Activated CD4-positive, alpha-beta T cell treated with anti-CD3 and anti-CD28 coated beads, Interleukin-2, amount 50 U/mL, for 24 hours (primary cell): ENCODE data around the gene NEUROD2.

Source experiments
- DNase-seq, 2 donors: peaks; one replicate each; pipeline ENCODE4 v3.0.0-alpha.2; 2020; ENCODE audit warnings: low read depth in 1 of 2, low spot score in 1 of 2

NEUROD2 gene

DNA sequence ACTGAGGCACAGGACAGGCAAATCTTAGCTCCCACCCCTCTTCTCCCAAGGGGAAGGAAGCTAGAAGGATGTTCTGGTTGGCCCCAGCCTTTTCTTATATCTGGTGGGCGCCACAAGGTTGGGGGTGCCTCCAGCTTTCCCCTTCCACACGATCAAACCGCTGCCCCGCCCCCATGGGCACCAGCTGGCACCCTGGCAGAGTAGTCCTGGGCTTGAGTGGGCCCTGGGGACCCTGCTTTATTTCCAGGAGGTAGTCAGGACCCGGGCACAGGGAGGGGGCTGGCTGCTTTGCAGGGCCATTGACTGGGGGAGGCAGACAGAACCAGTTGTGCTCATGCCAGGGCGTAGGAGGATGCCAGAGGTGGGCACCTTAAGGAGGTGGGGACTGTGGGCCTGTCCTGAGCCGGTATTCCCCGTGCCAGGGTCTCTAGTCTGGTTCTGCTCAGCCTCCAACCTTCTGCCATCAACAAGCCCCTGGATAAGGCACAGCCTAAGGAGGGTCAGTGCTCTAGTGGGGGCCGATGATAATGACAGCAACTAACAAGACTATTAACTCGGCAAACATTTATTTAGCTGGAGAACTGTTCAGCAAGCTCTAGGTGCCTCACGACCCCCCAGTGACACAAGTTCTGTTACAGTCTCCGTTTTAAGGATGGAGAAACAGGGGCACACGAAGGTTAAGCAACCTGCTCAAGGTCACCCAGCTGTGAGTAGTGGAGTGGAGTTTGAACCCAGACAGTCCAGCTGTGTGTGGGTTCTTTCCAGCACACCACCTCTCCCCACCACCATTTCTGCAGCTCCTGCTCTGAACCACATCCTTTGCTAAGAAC, 11.5 kb upstream of the NEUROD2 start:
- DNase-seq = no peak

DNA sequence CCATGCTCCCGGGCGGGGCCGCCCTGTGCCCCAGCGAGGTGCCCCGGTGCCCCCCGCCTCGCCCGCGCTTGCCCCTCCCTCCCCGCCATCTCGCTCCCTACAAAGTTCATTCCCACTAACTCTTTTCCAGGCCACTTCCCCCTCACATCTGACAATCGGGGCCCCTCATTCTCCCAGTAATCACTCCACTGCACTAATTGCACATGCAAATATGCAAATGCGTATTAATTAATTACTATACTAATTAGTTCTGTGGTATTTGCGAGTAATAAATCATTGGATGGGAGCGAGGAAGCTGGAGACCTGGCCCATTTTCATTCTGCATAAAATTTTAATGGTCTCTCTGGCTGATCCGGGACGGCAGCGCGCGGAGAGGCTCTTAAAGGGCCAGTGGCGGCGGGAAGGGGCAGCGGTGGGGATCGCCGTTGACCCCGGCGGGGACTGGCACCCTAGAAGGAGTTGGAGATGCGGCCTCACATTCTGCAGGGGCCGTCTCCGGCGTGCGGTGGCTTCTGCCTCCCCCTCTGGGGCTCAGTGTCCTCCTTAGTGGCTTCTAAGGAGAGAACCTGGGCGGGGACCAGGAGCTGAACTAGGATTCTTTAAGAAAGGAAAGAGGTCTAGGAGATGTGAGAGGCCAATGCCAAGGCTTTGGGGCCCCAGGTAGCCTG, 10.7 kb upstream of the NEUROD2 start:
- DNase-seq = no peak

DNA sequence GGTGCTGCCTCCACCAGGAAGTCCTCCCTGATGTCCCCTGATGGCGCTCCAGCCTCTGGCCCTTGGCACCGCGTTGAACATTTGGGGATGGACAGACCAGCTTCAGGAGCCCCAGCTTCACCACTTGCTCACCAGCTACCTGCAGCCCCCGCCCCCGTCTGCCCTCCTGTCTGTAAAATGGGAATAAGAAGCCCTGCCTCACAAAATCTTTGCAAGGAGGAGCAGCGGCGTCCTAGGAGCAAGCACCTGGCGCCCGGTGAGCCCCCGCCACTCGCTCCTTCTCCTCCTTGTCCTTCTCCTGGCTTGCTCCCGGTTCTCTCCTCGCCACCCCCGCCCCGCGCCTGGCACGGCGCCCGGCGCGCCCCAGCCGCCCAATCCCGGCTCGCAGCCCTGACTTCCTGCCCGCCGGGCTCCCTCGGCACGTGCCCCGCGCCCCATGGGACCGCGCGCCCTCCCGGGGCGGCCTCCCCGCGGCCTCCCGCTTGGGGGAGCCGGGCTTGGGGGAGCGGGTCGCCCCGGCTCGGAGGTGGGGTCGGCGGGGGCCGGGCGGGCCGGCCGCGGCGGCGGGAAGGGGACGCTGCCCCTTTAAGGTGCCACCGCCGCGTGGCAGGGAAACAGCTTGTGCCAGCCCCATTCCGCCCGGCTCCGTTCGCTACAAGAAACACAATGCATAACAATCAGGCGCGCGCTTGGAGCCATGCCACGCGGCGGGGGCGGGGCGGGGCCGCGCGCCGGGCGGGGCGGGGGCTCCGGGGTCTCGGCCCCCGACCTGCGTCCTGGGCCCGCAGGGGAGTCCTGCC, 9.9 kb upstream of the NEUROD2 start:
- peak; percentile 24 to 46 for DNase-seq

DNA sequence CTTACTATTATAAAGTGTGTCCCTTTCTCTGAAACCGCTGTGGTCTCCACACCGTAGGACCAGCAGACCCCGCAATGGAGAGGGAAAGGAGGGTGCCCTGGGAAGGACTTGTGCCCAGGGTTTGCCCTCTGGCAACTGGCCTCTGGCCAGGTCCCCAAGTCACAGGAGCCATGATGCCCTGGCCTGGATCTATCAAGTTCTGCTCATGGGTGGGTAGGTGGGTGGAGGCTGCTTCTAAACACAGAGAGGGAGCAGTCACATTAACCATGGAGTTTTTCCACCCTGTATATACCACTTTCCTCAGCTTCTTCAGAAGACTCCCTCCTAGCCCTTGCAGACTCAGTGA, 9.4 kb upstream of the NEUROD2 start:
- no peak for DNase-seq

DNA sequence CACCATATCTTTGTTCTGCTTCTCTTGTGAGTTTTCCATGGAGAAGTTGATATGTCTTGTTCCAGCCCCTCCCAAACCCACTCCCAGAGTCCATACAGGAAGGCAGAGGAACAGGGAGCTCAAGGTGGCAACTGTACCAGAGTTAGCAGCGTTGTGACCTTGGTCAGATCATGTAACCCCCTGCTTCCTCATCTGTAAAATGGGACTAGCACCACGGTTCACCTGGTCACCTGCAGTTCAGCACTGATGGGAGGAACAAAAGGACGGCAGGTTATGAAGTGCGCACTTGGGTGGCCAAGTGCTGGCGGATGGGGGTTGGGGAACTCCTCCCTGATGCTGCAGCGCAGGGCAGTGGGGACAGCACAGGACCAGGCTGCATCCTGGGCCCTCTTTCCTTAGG, 7.7 kb upstream of the NEUROD2 start:
- DNase-seq = no peak

DNA sequence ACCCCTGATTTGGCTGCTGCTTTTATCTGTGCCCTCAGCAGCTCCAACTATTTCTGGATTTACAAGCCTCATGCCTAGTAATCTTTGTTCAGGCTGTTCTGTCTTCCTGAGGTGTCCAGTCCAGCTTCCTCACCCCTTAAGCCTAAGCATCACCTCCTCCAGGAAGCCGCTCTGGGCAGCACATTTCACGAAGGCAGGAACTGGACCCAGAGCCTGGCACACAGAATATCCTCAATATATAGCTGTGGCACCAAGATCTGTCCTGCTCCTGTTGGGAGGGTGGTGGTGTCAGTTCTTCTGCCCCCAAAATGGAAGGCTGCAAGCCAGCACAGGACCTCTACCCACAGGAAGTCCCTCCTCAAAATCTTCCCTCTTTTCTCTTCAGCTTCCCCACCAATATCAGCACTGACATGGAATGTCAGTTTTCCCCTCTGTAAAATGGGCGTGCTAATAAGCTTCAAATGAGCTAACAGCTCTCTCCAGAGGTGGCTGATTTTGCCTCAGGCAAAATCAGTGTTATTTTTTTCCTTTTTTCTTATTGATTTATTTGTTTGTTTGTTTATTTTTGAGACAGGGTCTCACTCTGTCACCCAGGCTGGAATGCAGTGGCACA, 6.9 kb upstream of the NEUROD2 start:
- DNase-seq = no peak

DNA sequence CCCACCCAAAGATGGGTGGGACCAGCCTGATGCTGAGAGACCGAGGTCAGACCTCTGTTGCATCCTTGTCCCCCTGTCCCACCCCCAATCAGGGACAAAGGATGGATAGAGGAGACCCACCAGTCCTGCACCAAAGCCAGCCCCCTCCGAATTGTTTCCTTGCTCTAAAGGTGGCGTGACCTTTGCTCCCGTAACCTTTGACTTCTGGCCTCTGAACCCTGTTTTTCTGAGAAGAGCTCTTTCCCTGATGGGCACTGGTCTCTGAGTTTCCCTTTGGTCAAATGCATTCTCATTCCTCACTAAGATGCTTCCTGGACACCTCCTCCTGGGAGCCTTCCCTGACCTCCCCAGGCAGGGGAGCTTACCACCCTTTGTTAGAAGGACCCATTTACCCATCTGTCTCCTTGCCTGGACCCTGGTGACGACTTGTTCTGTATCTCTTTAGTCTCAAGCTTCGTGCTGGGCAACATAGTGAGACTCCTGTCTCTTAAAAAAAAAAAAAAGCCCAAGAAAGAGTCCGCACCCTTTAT, 5.3 kb upstream of the NEUROD2 start:
- DNase-seq = no peak

DNA sequence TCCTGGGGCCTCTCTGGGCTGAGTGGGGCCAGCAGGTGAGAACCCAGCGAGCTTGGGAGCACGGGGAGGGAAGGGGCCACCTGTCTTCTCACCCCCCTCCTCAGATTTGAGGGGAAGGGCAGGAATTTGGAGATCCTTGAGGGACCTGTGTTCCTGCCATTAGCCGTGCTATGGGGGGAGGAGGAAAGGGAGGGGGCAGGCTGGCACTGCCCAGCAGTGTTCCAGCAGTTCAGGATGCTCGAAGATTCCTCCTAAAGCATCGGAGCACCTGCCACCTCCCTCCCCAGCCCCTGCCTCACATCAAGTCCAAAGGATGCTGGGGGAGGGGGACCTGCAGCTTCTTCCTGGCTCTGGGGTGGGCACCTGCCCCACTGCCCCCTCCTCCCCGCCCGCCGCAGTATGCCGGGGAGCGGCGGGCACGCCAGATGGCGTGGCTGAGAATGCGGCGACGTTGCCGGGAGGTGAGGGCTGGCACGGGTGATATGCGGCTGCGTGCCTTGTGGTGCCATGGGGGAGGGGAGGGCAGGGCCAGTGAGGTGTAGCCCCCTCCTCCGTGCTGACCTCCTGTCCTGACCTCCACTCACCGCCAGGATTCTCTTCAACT, 4.7 kb upstream of the NEUROD2 start:
- DNase-seq = no peak

DNA sequence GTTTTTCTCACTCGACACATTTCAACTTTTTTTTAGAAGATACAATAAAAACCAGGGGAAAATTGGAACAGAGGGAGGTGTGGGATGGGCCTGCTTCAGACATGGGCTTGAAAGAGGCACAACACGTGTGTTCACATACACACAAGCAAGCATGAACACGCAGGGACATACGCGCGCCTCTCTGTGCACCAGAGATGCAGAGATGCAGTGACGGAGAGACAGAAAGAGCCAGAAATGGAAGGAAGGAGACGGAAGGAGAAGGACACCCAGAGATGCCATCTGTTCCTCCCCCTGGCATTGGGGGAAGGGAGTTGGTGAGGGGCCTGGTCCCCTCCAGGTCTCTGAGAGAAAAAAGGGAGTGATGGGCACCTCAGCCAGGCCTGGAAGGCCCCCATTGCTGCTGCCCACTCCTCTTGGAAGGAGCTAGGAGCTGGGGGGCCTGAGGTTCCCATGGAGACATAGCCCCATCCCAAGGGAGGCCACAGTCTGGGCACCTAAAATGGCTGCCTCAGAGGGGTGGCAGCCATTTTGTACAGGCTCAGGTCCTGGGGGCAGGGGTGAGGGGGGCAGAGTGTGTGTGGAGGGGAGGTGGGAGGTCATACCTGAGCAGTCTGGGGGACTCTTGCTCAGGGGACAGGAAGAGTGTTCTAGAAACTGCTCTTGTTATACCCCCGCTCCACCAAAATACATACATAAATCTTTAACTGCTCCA, 3.8 kb upstream of the NEUROD2 start:
- no peak for DNase-seq

DNA sequence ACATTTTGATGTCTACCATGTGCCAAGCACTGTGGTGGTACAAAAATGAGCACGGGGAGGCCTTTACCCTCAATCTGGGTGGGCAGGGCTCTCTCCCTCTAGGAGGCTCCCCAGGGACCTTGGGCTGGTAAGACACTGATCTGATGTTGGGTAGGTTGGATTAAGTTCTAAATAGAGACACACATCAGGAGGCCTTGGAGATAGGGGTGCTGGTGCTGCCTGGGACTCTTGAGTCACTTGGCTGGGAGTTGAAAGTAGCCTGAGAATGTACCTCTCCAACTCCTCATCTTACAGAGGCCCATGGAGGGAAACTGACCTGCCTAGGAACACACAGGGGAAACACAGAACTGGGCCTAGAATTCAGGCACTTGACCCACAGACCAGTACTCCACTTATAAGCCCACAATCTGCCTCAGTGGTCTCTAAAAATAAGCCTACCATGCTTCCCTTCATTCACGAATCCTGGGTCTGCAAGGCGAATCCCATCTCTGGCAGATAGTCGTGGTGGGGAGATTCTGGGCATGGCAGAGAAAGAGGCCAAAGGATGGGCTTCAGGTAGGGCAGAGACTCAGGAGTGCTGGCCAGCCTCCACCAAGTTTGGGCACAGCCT, 1.8 kb upstream of the NEUROD2 start:
- DNase-seq = no peak

DNA sequence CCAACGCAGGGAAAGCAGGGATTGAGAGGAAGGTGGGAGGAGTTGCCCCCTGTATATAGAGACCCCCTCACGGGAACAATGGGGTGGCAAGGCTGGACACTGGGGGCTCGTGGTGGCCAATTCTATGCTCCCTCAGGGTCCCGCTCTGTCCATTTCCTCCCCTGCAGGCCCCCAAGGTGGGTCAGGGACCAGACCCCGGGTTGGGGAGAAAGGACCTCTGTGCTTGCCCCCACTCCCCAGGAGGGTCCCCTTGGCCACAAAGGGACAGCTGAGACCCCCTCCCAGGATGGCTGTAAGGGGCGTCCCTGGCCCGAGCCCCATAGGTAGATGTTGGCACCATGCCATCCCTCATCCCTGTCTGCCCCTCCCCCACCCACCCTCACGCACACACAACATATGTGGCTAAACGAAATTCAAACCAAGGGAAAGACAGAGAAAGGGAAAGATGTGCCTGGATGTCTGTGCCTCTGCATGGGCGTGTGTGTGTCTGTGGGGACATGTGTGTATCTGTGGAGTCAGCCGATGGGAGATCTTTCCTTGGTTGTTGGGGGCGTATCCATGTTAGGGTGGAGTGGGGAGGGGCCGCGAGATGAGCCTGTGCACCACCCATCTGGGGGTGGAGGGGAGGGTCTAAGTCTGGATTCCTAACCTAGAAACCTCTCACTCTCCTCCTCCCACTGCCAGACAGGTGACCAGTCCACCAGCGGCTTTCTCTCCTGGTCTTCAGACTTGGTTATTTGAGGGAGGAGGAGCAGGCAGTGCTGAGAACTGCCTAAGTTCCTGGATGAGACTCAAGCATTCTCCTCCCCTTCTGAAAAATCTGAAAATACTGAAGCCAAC, 642 bp upstream of the NEUROD2 start:
- DNase-seq = no peak

DNA sequence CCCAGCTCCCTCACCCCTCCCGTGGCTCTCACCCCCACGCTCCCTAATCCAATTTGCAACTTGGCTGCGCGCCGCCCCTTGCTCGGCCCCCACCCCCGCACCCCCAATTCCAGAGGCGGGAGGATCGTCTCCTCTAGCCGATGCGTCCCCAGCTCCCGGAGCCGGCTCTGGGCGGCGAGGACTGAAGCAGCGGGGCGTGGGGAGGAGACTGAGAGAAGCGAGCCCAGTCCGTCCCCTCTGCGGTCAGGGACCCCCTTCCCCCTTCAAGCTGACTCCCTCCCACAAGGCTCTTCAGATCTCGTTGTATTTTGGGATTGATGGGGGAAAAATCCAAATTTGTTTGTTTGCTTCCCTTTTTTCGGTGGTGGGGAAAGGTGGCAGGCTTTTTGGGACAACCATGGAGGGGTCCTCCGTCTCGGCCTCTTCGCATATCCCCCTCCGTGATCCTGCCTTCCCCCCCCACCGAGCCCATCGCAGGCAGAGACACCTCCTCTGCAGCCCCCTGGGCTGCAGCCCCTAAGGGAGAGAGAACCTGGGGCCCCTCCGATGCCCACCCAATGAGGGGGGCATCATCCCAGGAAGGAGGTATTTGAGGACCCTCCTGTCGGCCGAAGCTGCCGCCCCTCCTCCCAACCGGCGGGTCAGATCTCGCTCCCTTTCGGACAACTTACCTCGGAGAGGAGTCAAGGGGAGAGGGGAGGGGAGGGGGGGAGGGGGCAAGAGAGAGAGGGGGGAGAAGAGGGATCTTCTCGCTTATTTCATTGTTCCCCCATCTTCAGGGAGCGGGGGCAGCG, 466 bp downstream of the NEUROD2 start:
- DNase-seq = no peak

DNA sequence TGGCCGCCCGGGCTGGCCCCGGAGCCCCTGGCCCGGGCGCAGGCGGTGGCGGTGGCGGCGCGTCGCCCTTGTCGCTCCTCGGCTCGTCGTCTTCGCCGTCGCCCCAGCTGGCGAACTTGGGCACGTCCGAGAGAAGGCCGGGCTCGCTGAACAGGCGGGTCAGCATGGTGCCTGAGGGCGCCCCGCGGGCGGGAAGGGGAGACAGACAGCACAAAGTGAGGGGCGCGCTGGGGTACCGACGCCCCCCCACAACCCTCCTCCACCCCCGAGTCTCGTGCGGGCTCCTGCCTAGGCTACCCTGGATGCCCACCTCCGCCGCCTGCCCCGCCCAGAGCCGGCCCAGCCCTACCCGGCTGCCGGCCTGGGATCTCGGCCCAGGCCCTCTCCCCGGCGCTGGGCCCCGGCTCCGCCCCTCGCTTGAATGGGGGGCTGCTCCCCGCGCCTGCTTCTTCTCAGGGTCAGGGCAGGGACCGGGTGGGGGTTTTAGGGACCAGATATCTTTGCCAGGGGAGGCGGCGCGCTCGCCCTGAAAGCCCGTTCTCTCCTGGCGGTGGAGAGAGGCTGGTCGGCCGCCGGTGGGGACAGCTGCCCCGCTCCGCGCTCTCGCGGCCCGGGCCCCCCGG, 1.2 kb downstream of the NEUROD2 start:
- no peak for DNase-seq

DNA sequence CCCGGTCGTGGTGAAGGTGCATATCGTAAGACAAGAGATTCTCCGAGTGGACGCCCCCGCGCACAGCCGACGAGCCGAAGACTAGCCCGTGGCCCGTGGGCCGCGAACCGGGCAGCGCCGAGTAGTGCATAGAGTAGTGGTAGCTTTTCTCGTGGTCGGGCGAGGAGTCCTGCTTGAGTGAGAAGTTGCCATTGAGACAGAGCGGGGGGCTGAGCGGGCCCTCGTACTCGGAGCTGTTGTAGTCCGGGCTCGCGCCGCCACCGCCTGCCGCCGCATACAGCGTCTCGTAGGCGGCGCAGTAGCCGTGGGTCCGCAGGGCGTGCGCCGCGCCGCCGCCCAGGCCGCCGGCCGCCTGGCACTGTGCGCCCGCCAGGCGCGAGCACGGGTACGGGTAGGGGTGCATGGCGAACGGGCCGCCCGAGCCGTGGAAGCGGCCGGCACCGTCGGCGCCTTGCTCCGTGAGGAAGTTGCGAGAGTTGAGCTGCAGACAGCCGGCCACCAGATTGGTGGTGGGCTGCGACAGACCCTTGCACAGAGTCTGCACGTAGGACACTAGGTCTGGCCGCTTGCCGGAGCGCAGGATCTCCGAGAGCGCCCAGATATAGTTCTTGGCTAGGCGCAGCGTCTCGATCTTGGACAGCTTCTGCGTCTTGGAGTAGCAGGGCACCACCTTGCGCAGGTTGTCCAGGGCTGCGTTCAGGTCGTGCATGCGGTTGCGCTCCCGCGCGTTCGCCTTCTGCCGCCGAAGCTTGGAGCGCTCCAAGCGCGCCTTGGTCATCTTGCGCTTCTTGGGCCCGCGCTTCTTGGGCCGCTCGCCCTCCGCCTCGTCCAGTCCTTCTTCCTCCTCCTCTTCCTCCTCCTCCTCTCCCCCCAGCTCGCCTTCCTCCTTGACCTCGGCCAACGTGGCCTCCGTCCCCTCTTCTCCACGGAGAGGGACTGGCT, 2.0 kb downstream of the NEUROD2 start:
- no peak for DNase-seq

DNA sequence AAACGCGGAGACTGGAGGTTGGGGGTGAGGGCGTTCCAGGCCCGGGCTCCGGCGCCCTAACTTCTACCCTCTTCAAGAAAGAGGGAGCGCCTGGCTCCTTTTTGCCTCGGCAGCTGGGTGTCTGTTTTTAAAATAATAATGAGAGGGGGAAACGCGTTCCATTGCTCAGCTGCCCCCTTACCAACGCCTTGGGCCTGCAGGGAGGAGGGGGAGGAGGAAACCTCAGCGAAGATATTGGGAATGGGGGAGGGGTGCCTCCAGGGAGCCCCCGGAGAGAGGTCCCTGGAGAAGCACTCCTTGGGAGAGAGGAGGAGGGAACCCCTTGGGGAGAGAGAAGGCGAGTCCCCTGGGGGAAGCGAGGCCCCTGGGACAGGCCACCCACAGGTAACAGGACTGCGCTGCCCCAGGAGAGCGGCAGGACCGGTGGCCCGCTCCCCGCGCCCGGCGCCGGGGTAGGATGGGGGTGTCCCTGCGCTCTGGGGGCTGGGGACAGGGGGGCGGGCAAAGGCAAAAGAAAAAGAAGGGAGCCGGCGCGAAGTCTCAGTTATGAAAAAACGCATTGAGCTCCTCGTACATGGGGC, 2.7 kb downstream of the NEUROD2 start:
- DNase-seq = no peak

DNA sequence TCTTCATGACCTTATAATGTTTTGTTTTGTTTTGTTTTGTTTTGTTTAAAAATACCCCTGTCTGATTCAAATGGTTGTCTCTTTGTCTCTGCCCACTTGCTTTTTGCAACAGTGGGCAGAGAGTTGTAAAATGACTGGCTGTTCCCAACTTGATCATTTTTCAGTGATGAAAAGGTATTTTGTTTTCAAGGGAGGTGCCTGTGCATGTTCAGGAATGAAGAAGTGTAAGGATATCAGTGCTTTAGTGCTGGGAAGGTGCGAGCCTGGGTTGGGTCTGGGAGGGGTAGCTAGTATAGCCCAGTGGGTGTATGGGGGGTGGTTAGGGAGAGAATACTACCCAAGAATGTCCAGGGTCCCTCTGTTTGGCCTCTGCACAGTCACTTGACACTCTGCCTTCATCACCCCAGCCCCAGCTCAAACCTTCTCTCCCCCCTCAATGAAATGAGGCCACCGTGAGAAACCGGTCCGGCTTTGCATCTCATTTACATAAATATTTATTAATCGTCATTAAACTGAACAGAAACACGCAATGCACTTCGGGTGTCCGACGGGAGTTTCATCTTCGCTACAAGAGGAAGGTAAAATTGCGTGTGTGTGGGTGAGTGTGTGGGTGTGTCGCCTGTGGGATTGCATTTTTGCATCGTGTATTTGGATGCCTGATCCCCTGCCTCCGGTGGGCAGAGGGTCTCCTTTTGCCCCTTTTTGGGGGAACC, 4.3 kb downstream of the NEUROD2 start:
- DNase-seq = no peak
